Skin epidermis (tissue), 12 donors: ENCODE results near the gene TM4SF5.

Experiments
- H3K27ac ChIP-seq, 21 experiments: fragments of 200-600 bp; sonication (generic) in 11 of 21; one replicate each; pipeline ENCODE4 v1.5.0; 2020; ENCODE audit warnings: mild to moderate bottlenecking in 3 of 21, inconsistent platforms in 2 of 21, moderate library complexity in 2 of 21
- H3K4me3 ChIP-seq, 7 experiments: fragments of 200-600 bp; sonication (generic) in 2 of 7; one replicate each; pipeline ENCODE4 v1.5.0; 2020; ENCODE audit warnings: inconsistent platforms in 2 of 7, mild to moderate bottlenecking in 2 of 7, moderate library complexity in 1 of 7

The TM4SF5 gene

DNA sequence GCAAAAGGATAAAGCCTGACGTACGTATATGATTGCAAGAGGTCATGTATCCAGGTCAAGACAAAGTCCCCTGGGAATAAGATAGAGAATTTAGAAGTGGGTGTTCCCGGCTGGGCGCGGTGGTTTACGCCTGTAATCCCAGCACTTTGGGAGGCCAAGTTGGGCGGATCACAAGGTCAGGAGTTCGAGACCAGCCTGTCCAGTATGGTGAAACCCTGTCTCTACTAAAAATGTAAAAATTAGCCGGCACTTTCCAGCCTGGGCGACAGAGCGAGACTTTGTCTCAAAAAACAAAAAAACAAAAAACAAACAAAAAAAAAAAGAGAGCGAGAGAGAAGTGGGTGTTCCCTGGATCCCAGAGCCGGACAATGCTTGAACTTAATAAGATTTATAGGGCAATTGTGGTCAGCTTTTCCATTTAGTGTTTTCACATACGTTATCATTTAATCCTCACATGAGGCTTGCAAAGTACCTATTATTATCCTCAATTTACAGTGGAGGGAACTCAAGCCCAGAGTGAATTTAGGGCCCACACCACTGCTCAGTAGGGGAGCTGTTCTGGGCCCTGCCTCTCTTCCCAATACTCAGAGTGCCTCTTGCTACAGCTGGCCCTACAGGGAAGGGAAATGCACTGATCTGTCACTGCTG, 16.6 kb downstream of the TM4SF5 start:
- Histone ChIP-seq H3K27ac (peak overlapping the region in 12 of 21 experiments; percentile 89 to 98 (median 96)), H3K4me3 (peak overlapping the region in 6 of 7 experiments; percentile 46 to 79 (median 64))

DNA sequence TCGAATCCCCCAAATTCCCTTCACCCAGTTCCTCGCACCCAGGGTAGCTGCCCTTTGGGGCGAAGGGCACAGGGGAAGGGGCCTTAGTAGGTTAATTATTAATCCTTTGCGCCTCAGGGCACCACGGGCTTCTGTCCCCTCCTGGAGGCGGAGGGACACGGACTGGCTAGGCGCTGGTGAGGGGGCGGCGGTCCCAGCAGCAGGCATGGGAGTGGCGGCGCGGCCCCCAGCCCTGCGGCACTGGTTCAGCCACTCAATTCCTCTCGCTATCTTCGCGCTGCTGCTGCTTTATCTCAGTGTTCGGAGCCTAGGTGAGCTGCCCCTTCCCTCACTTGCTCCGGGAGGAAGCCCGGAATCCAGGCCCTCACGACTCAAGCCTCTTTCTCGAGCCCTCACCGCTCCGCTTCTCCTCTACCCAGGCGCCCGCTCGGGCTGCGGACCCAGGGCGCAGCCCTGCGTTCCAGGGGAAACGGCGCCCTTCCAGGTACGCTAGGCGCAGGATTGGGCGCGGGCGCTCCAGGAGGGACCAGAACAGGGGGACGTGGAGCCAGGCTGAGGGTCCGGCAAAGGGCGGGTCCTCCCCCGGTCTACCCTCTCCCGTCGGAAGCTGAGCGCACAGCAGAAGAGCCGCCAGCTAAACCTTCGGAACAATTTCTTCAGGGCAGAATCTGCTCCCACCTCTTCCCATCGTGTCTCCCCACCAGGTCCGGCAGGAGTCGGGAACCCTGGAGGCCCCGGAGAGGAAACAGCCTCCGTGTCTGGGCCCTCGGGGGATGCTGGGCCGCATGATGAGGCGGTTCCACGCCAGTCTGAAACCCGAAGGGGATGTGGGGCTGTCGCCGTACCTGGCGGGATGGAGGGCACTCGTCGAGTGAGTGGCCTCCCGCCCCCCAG, 17.4 kb downstream of the TM4SF5 start, which contains the start of gene GLTPD2:
Gene GLTPD2 (plus strand): TSS at position 158 of the 894 bp plus-strand sequence. CDS start 48 bp downstream, at position 206.
- Histone ChIP-seq H3K4me3 (peak within 1 kb of the TSS; percentile 46 to 79 (median 58)), H3K27ac (peak within 1 kb of the TSS; percentile 49 to 98 (median 95))

DNA sequence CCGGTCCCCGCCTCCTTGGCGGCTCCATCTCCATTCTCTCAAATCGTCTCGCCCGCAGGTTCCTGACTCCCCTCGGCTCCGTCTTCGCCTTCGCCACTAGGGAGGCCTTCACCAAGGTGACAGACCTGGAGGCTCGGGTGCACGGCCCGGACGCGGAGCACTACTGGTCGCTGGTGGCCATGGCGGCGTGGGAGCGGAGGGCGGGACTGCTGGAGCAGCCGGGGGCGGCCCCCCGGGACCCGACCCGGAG, 17.9 kb downstream of the TM4SF5 start:
- Histone ChIP-seq H3K4me3 (peak overlapping the region; percentile 46 to 79 (median 58)), H3K27ac (peak overlapping the region; percentile 49 to 98 (median 95))

DNA sequence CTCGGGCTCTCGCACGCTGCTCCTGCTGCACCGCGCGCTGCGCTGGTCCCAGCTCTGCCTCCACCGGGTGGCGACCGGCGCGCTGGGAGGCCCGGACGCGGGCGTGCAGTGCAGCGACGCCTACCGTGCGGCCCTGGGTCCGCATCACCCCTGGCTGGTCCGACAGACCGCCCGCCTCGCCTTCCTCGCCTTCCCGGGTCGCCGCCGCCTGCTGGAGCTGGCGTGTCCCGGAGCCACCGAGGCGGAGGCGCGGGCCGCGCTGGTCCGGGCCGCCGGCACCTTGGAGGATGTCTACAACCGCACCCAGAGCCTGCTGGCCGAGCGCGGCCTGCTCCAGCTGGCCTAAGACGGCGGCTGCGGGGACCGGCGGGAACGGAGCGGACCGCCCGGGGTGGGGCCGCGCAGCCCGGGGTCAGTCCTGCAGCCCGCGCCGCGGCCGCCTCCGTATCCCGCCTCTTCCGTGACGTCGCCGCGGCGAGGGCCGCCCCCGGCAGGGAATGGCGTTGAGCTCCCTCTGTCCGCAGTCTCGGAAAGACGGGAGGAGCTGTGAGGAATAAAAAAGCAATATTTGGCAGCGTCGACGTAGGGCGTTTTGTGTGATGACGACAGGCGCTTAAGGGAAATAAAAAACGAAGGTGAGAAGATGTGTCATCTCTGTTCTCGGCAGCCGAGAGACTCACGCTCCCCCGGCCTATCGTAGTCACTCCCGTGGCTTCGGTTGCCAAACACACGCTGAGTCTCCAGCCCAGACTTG, 18.4 kb downstream of the TM4SF5 start:
- H3K27ac ChIP-seq: peak overlapping the region; percentile 84 to 98 (median 95)

DNA sequence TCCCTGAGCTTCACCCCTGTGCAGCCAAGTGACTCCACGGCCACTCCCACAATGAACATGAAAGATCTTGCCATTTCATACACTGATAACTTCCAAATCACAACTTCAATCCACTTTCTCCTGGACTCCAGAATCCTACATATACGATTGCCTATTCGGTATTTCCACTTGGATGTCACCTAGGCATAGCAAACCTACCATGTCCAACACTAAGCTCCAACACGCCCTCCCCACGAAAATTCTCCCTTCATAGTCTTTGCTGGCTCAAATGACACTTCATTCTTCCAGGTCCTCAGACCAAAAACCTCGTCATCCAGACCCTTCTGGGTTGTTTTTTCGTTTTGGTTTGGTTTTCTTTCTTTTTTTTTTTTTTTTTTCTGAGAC, 19.0 kb downstream of the TM4SF5 start:
- H3K4me3 ChIP-seq: peak overlapping the region; percentile 46 to 79 (median 58)
- peak overlapping the region in 20 of 21 experiments; percentile 51 to 98 (median 95) for H3K27ac ChIP-seq

More for the DNA sequence above, 18.4 kb downstream of the TM4SF5 start:
- H3K4me3 ChIP-seq: peak overlapping the region; percentile 46 to 79 (median 58)

DNA sequence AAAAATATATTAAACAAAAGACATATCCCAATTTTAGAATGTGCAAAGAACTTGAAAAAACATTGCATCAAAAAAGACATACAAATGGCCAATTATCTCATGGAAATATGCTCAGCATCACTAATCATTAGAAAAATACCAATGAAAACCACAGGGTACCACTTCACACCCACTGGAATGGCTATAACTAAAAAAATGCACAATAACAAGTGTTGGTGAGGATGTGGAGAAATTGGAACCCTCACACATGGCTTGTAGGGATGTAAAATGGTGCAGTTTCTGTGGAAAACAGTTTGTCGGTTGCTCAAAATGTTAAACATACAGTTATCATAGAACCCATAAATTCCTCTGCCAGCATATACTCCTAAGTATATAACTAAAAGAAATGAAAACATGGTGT, 23.5 kb downstream of the TM4SF5 start:
- Histone ChIP-seq H3K4me3 (peak overlapping the region in 1 of 7 experiments; percentile 83), H3K27ac (peak overlapping the region in 10 of 21 experiments; percentile 58 to 90 (median 84))

DNA sequence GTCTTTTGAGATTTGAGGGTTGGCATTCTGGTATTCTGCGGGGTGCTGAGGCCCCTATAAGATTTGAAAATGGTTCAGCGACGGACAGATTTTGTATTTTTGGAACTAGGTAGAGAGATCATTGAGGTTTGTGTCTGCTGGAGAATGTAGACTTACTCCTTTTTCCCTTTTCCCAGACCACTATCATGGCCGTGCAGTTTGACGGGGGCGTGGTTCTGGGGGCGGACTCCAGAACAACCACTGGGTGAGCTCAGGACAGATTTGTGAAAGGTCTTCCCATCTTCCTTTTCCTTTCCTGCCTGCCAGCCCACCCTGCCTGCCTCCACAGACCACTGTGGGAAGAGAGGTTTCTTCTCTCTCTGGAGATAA, 24.9 kb downstream of the TM4SF5 start:
- H3K4me3 ChIP-seq: peak overlapping the region; percentile 62 to 96 (median 83)
- peak overlapping the region in 20 of 21 experiments; percentile 76 to 93 (median 88) for H3K27ac ChIP-seq

DNA sequence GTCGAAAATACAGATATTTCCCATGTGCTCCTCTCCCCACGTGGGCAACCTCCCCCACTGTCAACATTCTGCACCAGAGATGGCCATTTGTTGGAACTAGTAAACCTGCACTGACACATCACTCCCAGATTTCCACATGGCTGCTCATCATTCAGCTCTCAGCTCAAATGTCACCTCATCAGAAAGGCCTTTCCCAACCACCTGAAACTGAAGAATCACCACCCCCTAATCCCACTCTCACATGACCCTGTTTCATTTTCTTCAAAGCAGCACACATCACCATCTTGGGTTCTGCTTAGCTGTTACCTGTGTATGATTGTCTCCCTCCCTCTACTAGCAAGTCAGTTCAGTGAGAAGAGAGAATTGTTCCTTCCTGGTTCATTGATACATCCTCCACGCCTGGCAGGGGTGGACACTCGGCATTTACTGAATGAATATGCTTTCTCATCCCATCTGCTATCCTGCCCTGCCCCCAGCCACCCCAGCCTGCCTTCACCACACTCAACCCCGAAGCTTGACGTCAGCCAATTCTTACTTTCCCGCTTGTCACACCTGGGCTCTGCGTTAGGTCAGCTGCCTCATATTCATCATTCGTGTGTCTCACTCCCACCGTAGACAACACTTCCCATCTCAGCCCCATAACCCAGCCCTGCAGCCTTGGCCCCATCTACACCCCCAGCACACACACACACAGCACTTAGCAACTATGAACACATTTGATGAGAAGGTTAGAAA, 28.9 kb downstream of the TM4SF5 start:
- no peak overlapping the region for H3K4me3 ChIP-seq
- no peak overlapping the region for H3K27ac ChIP-seq

DNA sequence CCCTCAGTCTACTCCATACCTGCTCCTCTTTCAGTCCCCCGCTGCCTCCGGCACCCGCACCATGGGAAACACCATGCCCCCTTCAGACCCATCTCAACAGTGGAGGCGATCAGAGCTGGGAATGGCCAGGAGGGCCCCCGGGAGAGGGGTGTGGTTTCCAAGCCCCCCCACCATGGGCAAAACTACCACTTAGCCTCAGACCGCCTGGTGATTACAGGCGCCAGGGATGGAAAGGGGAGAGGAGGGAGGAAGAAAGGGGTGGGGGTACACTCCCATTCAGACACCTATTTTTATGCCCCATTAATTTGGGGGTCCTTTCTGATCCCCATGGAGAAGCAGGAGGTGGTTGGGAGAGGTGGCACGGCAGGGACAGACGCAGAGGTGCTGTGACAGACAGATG, 30.5 kb downstream of the TM4SF5 start, which contains the start of gene C17orf114:
Gene C17orf114 (minus strand): TSS at position 101 of the 400 bp plus-strand sequence.
- H3K27ac ChIP-seq: no peak within 1 kb of the TSS
- H3K4me3 ChIP-seq: no peak within 1 kb of the TSS

DNA sequence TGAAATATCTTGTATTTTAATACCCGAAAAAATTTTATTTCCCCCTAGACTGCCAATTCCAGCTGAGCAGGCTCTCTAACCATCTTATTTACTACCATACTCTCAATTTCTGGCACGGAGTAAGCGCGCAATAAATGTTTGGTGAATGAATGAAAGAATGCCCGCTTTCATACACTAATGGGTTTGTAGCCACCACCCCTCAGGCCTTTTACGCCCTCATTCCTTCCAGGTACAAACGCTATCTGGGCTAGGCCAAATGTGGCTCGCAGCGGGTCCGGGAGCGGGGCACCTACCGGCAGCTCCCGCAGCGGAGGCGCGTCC, 34.7 kb downstream of the TM4SF5 start:
- peak overlapping the region in 13 of 21 experiments; percentile 30 to 95 (median 88) for H3K27ac ChIP-seq
- H3K4me3 ChIP-seq: peak overlapping the region; percentile 67 to 89 (median 74)

DNA sequence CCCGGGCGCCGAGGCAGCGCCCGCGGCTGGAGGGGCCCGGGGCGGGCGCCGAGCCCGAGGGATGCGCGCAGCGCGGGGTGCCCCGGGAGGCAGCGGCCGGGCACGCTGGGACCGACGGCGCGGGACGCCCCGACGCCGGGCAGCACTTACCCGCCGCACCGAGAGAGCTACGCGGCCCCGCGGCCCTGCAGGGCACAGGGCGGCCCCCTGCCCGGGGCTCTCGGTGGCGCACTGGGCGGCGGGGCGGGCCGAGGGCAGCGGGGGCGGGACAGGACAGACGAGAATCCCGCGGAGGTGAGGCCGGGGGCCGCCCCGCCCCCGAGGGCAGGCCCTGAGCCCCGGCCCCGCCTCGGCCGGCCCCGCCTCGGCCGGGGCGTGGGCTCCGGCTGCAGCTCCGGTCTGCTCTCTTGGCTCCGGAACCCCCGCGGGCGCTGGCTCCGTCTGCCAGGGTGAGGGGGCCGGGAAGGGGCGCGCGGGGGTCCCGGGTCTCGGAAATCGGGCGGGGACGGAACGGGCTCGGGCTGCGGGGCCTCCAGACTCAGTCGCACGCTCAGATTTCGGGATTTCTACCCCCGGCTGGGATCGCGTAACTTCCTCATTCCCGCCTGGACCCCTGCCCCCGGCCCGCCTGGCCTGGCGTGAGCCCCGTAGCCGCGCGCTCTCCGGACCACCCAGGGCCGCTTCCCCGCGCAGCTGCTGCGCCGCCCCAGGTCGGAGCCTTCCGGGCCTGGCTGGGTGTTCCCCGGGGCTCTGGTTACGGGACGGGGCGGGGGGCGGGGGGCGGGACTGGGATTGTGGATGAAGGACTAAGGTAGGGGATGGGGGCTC, 35.3 kb downstream of the TM4SF5 start, which contains the start of gene PLD2:
Gene PLD2 (plus strand): TSS at position 376 of the 828 bp plus-strand sequence. CDS start 621 bp downstream, outside the sequence.
- H3K27ac ChIP-seq: peak within 1 kb of the TSS; percentile 8 to 98 (median 90)

DNA sequence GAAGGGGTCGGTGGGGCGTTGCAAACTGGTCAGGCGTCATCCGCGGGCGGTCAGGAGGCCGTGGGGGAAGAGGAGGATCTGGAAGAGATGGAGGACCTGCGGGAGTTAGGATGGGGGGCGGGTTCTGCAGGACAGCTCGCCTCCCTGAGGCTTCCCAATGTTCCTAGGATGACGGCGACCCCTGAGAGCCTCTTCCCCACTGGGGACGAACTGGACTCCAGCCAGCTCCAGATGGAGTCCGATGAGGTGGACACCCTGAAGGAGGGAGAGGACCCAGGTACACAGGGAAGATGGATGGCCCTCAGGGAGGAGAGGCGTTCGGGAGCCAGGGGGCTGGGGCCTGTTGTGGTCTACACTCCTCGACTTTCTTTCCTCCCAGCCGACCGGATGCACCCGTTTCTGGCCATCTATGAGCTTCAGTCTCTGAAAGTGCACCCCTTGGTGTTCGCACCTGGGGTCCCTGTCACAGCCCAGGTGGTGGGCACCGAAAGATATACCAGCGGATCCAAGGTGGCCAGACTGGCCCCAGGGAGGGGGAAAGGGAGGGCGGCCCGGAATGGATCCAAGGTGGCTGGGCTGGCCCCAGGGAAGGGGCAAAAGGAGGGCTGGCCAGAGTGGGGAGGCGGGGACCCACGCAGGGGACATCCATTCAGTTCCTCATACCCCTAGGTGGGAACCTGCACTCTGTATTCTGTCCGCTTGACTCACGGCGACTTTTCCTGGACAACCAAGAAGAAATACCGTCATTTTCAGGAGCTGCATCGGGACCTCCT, 36.1 kb downstream of the TM4SF5 start:
- Histone ChIP-seq H3K4me3 (peak overlapping the region; percentile 67 to 89 (median 74)), H3K27ac (peak overlapping the region; percentile 8 to 98 (median 90))

More for the DNA sequence above, 35.3 kb downstream of the TM4SF5 start, which contains the start of gene PLD2:
- H3K4me3 ChIP-seq: peak within 1 kb of the TSS; percentile 67 to 89 (median 74)

DNA sequence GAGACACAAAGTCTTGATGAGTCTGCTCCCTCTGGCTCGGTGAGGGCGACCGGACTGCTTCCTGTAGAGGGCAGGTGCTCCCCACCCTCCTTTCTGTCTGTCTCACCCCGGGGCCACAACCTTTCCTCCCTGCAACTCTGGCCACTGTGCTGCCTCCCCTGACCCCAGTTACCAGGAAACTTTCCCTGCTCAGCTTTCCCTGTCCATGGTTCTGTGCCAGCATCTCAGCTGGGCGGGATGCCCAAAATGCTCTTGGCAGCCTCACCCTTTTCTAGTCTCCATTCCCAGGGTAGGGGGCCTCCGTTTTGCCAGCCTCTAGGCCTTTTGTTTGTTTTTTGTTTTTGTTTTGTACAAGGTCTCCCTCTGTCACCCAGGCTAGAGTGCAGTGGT, 36.7 kb downstream of the TM4SF5 start:
- peak overlapping the region in 4 of 7 experiments; percentile 73 to 89 (median 77) for H3K4me3 ChIP-seq
- H3K27ac ChIP-seq: peak overlapping the region in 4 of 21 experiments; percentile 25 to 88 (median 86)

DNA sequence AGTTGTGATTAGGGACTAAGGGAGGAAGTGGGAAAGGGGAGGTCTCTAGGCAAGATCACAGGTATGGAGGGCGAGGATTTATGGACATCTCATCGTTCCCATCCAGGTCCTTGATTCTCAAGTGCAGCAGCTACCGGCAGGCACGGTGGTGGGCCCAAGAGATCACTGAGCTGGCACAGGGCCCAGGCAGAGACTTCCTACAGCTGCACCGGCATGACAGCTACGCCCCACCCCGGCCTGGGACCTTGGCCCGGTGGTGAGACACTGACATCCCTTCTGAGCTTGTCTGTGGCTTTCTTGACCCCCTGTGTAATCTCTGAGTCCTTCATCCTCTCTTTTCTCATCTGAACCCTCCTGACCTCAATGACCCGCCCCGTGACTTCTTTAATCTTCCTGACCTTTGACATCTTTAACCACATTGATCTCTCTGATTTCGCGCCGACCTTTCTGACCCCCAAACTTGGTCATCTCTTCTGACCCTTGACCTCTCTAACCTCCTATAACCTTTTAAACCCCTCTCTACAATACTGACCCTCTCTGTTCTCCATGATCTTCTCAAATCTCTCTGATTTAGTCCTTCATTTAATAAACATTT, 39.1 kb downstream of the TM4SF5 start:
- no peak overlapping the region for H3K27ac ChIP-seq

DNA sequence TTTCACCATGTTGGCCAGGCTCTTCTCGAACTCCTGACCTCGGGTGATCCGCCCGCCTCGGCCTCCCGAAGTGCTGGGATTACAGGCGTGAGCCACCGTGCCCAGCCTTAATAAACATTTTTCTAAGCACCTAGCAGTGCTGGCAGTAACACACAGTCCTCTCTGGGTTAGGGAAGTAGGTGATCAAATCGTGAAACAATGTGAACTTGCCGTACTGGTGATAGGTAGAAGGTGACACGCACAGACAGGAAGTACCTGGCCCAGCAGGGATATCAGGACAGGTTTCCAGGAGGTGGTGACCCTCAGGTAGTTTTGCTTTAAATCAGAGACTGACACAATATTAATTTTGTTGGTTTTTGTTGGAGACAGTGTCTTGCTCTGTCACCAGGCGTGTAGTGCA, 39.8 kb downstream of the TM4SF5 start:
- Histone ChIP-seq H3K27ac (no peak overlapping the region), H3K4me3 (no peak overlapping the region)

More for the DNA sequence above, 39.1 kb downstream of the TM4SF5 start:
- H3K4me3 ChIP-seq: no peak overlapping the region

DNA sequence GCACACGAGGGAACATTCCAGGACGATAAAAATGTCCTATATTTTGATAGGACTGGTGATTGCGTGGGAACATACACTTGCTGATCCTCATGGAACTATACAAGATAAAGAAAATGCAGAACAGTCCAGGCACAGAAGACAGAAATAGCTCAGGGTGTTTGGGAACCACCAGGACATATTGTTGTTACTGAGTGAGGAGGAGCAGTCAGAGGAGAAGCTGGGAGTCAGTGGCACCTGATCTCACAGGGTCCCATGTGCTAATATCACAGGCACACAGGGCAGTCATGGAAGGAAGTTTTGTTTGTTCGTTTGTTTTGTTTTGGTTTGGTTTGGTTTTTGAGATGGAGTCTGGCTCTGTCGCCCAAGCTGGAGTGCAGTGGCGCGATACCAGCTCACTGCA, 41.0 kb downstream of the TM4SF5 start:
- H3K27ac ChIP-seq: no peak overlapping the region
- no peak overlapping the region for H3K4me3 ChIP-seq

DNA sequence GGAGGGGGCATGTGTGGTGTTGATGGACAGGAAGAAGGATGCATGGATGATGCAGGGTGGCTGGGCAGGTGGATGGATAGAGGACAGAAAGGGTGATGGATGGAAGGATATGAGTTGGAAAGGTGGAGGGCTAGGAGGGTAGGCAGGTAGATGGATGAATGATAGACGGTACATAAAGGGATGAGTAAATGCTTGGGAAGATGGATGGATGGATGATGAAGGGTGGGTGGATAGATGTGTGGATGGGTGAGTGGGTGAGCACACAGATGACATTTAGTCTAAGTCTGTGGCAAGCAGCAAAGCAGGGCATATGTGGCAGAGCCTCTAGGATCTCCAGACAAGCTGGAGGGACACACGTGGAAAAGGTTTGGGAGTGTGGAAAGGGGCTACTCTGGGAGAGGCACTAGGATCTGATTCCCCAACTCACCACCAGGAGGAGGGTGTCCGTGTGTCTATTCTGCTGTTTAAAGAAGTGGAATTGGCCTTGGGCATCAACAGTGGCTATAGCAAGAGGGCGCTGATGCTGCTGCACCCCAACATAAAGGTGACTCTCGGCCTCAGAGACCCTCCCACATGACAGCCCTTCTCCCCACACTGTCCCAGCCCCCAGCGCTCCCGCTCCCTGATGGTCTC, 43.5 kb downstream of the TM4SF5 start:
- Histone ChIP-seq H3K4me3 (no peak overlapping the region), H3K27ac (no peak overlapping the region)
